ENCODE results near the gene CBX4.

The CBX4 gene

DNA sequence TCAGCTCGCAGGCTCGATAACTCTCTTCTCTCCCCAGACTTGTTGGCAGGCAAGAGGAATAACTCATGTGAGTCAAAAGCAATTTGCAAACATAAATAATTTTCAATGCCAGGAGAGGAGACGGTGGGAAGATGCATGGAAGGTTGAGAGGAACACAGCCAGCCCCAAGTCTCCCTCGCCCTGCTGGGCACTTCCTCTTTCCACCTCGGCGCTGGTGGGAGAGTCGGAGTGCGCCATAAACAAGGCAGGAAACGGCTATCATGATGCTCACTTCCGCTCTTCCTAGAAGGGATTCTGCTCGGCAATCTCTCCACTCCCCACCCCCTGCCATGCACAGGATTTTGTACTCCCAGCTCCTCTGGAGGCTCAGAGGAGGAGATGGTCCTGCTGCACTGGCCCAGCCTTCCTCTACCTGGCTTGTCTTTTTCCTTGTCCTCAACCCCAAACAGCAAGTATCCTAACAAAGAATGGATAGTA, 13.0 kb downstream of the CBX4 start:
- DNase-seq = no peak

DNA sequence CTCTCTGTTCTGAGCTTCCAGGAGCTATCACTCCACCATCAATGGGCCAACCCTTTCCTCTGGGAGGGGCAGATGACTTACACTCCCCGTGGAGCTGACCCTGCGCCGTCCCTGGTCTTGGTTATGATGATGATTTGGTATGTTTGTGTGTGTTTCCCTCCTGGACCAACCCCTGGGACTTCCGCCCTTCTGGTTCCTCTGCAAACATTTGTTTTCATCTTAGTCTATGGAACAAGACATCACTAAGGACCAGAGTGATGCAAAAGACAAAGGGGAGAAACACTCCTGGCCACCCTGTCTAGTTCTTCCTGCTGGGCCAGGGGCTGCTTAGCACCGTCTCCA, 13.7 kb downstream of the CBX4 start:
- no peak for DNase-seq

DNA sequence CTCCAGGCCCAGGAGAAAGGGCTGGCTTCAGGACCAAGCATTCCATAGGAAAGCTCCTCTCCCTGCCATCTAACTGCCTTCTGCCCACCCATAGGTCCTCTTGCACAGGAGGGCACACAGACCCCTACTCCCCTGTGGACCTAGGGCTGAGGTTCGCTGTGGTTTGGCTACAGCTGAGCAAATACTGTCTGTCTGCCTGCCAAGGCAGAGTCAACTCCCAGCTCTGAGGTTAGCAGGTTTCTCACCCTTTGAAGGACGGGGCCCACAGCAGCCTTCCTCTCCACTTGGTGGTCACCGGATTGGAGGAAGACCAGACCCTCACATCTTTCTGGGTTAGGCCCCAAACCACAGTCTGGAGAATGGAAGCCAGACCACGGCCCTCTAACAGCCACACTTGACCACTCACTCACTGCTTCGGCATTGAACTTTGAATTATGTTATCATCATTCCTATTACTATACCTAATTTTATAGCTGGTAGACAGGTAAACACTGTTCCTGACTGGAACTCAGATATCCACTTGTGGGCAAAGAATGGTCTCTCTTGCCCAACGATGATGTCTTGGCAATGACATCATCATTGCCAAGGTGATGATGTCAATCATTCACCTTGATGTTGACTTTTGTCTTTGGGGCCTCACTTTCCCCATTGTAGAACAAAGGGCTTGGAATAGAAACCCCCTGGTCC, 14.2 kb downstream of the CBX4 start:
- DNase-seq = no peak

GRCh38 chr17:79824234-79824633, 15.0 kb downstream of the CBX4 start:
- no peak for DNase-seq

GRCh38 chr17:79822583-79823124, 16.6 kb downstream of the CBX4 start:
- no peak for DNase-seq

GRCh38 chr17:79821331-79822095, 17.7 kb downstream of the CBX4 start:
- no peak for DNase-seq

DNA sequence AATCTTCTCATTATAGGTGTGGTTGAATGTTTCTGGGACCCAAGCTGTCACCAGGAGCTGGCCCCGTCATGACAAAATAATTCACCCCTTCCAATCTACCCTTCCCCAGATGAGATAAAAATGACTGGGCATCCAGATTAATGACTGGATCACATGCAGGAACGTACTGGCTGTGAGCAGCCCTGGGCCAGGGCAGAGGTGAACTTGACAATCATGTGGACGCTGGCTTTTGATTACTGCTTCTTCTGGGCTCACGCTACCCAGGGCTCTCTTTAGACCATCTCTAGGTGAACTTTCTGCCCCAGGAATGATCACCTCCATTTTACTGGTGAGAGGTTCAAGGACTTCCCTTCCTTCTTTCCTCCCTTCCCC, 18.3 kb downstream of the CBX4 start:
- no peak for DNase-seq

- no peak for DNase-seq
These were observed 19.5 kb downstream of the CBX4 start for GRCh38 chr17:79819534-79820276.

GRCh38 chr17:79819085-79819484, 20.2 kb downstream of the CBX4 start:
- no peak for DNase-seq

- DNase-seq = no peak
These were observed 21.0 kb downstream of the CBX4 start for GRCh38 chr17:79818026-79818758.

- DNase-seq = no peak
These were observed 23.3 kb downstream of the CBX4 start for GRCh38 chr17:79815836-79816461.

- DNase-seq = no peak
These were observed 24.0 kb downstream of the CBX4 start for GRCh38 chr17:79814974-79815835.

GRCh38 chr17:79814127-79814973, 24.9 kb downstream of the CBX4 start:
- DNase-seq = no peak

DNA sequence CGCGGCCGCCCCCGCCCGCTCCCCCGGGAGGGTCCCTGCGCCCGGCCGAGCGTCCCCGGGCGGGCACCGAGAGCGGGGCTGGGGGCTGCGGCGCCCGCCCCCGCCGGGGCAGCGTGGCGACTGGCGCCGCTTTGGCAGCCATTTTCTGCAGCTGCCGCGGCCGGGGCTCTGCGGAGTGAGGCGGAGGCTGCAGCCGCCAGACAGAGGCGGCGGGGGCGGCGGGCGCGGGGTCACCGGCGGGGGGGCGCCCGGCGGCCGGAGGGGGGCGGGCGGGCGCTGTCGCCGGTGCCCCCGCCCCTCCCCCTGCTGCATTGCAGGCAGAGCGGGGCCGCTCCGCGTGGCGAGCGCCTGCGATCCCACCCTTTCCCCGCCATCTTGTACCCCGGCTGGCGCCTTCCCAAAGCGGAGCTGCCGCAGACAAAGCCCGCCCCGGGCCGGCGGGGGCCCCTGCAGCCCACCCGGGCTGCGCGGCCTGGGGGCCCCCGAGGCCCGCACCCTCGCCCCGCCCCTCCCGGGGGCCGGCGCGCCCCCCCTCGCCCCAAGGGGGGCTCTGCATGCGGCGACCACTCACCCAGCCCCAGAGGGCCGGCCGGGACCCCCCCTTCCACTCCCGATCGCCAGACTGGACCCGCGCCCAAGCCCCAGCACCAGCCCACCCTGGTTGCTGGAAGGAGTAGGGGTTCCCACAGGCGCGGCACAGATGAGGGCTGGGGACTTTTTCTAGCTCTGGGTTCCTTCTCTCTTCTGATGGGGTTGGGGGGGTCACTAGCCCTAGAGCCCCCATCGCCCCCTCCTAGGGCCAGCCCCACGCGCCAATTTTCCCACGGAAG, 25.7 kb downstream of the CBX4 start:
- no peak for DNase-seq

GRCh38 chr17:79812353-79813258, 26.6 kb downstream of the CBX4 start:
- no peak for DNase-seq

GRCh38 chr17:79811868-79812352, 27.3 kb downstream of the CBX4 start:
- no peak for DNase-seq

GRCh38 chr17:79811011-79811867, 28.0 kb downstream of the CBX4 start:
- peak; percentile 52 for DNase-seq

Measured in stimulated activated CD4-positive, alpha-beta T cell treated with anti-CD3 and anti-CD28 coated beads, Interleukin-15, amount 100 ng/mL, for 24 hours (primary cell).